ENCODE results near the gene ZNF777. TPM values are rescaled to one million over a fixed set of nuclear protein-coding genes. Genes with fewer than 3 reads are reported as not detected.
A peak's percentile ranks its signal among the peaks of the same experiment; 100 is the strongest.

Gene ZNF777
- total and polyA plus RNA-seq, 2 experiments from 2014 or later: 2.8 to 7.9 TPM

DNA sequence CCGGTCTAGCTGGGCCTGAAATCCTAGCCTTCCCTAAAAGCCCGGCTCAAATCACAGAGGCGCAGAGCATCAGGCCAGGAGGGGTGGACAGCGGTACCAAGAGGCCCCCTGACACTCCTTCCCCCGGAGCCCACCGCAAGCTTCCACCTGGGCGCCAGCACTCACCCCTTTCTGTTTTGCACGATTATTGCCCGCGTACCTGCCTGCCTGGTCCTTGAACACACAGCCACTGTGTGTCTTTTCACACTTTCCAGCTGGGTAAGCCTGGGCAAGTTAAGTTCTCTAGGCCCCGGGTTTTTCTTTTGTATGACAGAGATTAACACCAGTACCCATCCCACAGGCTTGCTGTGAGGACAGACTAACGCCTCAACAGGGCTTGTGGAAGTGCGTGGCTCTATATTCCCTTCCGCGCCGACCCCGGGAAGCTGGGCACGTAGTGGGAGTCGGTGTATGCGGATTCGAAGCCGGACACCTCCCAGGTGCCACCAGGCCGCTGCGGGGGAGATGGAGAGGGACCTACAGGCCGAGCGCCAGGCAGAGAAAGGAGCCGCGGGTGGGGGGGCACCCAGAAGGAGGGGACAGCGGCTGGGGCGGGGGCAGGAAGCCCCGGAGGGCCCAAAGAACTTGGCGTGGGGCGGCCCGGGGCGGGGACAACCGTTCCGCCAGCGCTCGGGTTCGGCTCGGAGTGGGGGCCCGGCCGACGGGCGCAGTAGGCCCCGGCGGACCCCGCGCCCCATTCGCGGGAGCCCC, 36.0 kb upstream of the ZNF777 start:
- peaks cover 16% of the 10 kb centered on the region for H3K79me2 ChIP-seq (replicated peaks; ENCODE audit: insufficient read depth)
- peaks cover 7% of the 10 kb centered on the region; the same call in 1 of the 2 replicates for H4K20me1 ChIP-seq (replicated peaks; ENCODE audit: insufficient read depth)
- Mint-ChIP-seq H3K4me1 (peaks cover 13% of the 10 kb centered on the region), H3K36me3 (ENCODE audit: low read depth) (peaks cover 26% of the 10 kb centered on the region), H3K4me3 (peak overlapping the region; percentile 95), H3K27ac (no peak overlapping the region), H3K27me3 (ENCODE audit: insufficient read depth, low read depth, poor library complexity) (peaks cover 20% of the 10 kb centered on the region), H3K9me3 (no peaks in the 10 kb centered on the region)
- H3K36me3 ChIP-seq (ENCODE audit: insufficient read depth): peaks cover 9% of the 10 kb centered on the region; the same call in 1 of the 2 replicates
- peak; percentile 18 for ATAC-seq
- peak; percentile 49 for DNase-seq (ENCODE audit: low spot score)
- peaks cover 24% of the 10 kb centered on the region for H3K27me3 ChIP-seq (ENCODE audit: insufficient read depth)
- peak overlapping the region; percentile 59 for H2AFZ ChIP-seq
- no peaks in the 10 kb centered on the region for H3F3A ChIP-seq (replicated peaks; ENCODE audit: low read depth)
- peak overlapping the region; percentile 83 for H3K4me3 ChIP-seq
- no peaks in the 10 kb centered on the region for H3K4me1 ChIP-seq (ENCODE audit: insufficient read depth)
- no peak overlapping the region for H3K27ac ChIP-seq (ENCODE audit: low read depth)
- no peak for TF ChIP-seq STAT1 (IDR thresholded peaks at IDR 0.05; ENCODE audit: unreplicated experiment)
- TF ChIP-seq, protein P1, sequence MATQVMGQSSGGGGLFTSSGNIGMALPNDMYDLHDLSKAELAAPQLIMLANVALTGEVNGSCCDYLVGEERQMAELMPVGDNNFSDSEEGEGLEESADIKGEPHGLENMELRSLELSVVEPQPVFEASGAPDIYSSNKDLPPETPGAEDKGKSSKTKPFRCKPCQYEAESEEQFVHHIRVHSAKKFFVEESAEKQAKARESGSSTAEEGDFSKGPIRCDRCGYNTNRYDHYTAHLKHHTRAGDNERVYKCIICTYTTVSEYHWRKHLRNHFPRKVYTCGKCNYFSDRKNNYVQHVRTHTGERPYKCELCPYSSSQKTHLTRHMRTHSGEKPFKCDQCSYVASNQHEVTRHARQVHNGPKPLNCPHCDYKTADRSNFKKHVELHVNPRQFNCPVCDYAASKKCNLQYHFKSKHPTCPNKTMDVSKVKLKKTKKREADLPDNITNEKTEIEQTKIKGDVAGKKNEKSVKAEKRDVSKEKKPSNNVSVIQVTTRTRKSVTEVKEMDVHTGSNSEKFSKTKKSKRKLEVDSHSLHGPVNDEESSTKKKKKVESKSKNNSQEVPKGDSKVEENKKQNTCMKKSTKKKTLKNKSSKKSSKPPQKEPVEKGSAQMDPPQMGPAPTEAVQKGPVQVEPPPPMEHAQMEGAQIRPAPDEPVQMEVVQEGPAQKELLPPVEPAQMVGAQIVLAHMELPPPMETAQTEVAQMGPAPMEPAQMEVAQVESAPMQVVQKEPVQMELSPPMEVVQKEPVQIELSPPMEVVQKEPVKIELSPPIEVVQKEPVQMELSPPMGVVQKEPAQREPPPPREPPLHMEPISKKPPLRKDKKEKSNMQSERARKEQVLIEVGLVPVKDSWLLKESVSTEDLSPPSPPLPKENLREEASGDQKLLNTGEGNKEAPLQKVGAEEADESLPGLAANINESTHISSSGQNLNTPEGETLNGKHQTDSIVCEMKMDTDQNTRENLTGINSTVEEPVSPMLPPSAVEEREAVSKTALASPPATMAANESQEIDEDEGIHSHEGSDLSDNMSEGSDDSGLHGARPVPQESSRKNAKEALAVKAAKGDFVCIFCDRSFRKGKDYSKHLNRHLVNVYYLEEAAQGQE (IDR thresholded peaks at IDR 0.05; ENCODE audit: unreplicated experiment): no peak
- TF ChIP-seq EZH2phosphoT487 (IDR thresholded peaks at IDR 0.05; ENCODE audit: unreplicated experiment): no peak
- TF ChIP-seq ZNF114 (CRISPR knock-in tag; IDR thresholded peaks at IDR 0.05): no peak
- TF ChIP-seq JUNB (IDR thresholded peaks at IDR 0.05; ENCODE audit: unreplicated experiment): no peak
- no peak for TF ChIP-seq CREB1 (CRISPR knock-in tag; IDR thresholded peaks at IDR 0.05; ENCODE audit: low read depth)
- no peak for TF ChIP-seq EZH2 (IDR thresholded peaks at IDR 0.05; ENCODE audit: low read depth, unreplicated experiment)
- TF ChIP-seq, protein P2, sequence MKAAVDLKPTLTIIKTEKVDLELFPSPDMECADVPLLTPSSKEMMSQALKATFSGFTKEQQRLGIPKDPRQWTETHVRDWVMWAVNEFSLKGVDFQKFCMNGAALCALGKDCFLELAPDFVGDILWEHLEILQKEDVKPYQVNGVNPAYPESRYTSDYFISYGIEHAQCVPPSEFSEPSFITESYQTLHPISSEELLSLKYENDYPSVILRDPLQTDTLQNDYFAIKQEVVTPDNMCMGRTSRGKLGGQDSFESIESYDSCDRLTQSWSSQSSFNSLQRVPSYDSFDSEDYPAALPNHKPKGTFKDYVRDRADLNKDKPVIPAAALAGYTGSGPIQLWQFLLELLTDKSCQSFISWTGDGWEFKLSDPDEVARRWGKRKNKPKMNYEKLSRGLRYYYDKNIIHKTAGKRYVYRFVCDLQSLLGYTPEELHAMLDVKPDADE (IDR thresholded peaks at IDR 0.05): no peak
- no peak for TF ChIP-seq ZNF331 (CRISPR knock-in tag; IDR thresholded peaks at IDR 0.05; ENCODE audit: low read depth)
- no peak for TF ChIP-seq NANOG (IDR thresholded peaks at IDR 0.05; ENCODE audit: borderline replicate concordance)
- TF ChIP-seq, protein P3, sequence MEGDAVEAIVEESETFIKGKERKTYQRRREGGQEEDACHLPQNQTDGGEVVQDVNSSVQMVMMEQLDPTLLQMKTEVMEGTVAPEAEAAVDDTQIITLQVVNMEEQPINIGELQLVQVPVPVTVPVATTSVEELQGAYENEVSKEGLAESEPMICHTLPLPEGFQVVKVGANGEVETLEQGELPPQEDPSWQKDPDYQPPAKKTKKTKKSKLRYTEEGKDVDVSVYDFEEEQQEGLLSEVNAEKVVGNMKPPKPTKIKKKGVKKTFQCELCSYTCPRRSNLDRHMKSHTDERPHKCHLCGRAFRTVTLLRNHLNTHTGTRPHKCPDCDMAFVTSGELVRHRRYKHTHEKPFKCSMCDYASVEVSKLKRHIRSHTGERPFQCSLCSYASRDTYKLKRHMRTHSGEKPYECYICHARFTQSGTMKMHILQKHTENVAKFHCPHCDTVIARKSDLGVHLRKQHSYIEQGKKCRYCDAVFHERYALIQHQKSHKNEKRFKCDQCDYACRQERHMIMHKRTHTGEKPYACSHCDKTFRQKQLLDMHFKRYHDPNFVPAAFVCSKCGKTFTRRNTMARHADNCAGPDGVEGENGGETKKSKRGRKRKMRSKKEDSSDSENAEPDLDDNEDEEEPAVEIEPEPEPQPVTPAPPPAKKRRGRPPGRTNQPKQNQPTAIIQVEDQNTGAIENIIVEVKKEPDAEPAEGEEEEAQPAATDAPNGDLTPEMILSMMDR (conservative IDR thresholded peaks at IDR 0.05; ENCODE audit: low read depth in 2 of 2): no peak
- TF ChIP-seq, protein P4, sequence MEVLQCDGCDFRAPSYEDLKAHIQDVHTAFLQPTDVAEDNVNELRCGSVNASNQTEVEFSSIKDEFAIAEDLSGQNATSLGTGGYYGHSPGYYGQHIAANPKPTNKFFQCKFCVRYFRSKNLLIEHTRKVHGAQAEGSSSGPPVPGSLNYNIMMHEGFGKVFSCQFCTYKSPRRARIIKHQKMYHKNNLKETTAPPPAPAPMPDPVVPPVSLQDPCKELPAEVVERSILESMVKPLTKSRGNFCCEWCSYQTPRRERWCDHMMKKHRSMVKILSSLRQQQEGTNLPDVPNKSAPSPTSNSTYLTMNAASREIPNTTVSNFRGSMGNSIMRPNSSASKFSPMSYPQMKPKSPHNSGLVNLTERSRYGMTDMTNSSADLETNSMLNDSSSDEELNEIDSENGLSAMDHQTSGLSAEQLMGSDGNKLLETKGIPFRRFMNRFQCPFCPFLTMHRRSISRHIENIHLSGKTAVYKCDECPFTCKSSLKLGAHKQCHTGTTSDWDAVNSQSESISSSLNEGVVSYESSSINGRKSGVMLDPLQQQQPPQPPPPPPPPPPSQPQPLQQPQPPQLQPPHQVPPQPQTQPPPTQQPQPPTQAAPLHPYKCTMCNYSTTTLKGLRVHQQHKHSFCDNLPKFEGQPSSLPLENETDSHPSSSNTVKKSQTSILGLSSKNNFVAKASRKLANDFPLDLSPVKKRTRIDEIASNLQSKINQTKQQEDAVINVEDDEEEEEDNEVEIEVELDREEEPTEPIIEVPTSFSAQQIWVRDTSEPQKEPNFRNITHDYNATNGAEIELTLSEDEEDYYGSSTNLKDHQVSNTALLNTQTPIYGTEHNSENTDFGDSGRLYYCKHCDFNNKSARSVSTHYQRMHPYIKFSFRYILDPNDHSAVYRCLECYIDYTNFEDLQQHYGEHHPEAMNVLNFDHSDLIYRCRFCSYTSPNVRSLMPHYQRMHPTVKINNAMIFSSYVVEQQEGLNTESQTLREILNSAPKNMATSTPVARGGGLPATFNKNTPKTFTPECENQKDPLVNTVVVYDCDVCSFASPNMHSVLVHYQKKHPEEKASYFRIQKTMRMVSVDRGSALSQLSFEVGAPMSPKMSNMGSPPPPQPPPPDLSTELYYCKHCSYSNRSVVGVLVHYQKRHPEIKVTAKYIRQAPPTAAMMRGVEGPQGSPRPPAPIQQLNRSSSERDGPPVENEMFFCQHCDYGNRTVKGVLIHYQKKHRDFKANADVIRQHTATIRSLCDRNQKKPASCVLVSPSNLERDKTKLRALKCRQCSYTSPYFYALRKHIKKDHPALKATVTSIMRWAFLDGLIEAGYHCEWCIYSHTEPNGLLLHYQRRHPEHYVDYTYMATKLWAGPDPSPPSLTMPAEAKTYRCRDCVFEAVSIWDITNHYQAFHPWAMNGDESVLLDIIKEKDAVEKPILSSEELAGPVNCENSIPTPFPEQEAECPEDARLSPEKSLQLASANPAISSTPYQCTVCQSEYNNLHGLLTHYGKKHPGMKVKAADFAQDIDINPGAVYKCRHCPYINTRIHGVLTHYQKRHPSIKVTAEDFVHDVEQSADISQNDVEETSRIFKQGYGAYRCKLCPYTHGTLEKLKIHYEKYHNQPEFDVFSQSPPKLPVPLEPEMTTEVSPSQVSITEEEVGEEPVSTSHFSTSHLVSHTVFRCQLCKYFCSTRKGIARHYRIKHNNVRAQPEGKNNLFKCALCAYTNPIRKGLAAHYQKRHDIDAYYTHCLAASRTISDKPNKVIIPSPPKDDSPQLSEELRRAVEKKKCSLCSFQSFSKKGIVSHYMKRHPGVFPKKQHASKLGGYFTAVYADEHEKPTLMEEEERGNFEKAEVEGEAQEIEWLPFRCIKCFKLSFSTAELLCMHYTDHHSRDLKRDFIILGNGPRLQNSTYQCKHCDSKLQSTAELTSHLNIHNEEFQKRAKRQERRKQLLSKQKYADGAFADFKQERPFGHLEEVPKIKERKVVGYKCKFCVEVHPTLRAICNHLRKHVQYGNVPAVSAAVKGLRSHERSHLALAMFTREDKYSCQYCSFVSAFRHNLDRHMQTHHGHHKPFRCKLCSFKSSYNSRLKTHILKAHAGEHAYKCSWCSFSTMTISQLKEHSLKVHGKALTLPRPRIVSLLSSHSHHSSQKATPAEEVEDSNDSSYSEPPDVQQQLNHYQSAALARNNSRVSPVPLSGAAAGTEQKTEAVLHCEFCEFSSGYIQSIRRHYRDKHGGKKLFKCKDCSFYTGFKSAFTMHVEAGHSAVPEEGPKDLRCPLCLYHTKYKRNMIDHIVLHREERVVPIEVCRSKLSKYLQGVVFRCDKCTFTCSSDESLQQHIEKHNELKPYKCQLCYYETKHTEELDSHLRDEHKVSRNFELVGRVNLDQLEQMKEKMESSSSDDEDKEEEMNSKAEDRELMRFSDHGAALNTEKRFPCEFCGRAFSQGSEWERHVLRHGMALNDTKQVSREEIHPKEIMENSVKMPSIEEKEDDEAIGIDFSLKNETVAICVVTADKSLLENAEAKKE (CRISPR knock-in tag; IDR thresholded peaks at IDR 0.05): no peak
- TF ChIP-seq POLR2AphosphoS5 (IDR thresholded peaks at IDR 0.05; ENCODE audit: low read depth): no peak
- H3K4me2 ChIP-seq: peak overlapping the region; percentile 94
- no peaks in the 10 kb centered on the region for H3K9me2 ChIP-seq (ENCODE audit: insufficient read depth)

Measured in GM23338 (cell line).